Activated T-cell treated with anti-CD3 and anti-CD28 coated beads, Interleukin-2, amount 50 U/mL, for 24 hours (primary cell): ENCODE measurements around the gene PTPN22.
"Not testable (repeated sequence)": the region's sequence is repeated elsewhere in the genome, so short reads cannot be mapped to it uniquely, and the experiment has no call there.

Experiments
- DNase-seq: peaks from one replicate; pipeline ENCODE4 v3.0.0-alpha.2; 2020
- H3K27ac Mint-ChIP-seq: 2 replicates; pipeline ENCODE4 v1.8.0; 2020; ENCODE audit warnings: mild to moderate bottlenecking, mixed read lengths
- H3K27me3 Mint-ChIP-seq: 2 replicates; pipeline ENCODE4 v1.8.0; 2020; ENCODE audit warnings: mixed read lengths
- H3K36me3 Mint-ChIP-seq: 2 replicates; pipeline ENCODE4 v1.8.0; 2020; ENCODE audit warnings: low read depth, mixed read lengths
- H3K4me1 Mint-ChIP-seq: 2 replicates; pipeline ENCODE4 v1.8.0; 2020; ENCODE audit warnings: low read depth, mixed read lengths
- H3K4me3 Mint-ChIP-seq: 2 replicates; pipeline ENCODE4 v1.8.0; 2020; ENCODE audit warnings: mild to moderate bottlenecking, moderate library complexity, mixed read lengths
- H3K9me3 Mint-ChIP-seq: 2 replicates; pipeline ENCODE4 v1.8.0; 2020; ENCODE audit warnings: mixed read lengths

Gene PTPN22

DNA sequence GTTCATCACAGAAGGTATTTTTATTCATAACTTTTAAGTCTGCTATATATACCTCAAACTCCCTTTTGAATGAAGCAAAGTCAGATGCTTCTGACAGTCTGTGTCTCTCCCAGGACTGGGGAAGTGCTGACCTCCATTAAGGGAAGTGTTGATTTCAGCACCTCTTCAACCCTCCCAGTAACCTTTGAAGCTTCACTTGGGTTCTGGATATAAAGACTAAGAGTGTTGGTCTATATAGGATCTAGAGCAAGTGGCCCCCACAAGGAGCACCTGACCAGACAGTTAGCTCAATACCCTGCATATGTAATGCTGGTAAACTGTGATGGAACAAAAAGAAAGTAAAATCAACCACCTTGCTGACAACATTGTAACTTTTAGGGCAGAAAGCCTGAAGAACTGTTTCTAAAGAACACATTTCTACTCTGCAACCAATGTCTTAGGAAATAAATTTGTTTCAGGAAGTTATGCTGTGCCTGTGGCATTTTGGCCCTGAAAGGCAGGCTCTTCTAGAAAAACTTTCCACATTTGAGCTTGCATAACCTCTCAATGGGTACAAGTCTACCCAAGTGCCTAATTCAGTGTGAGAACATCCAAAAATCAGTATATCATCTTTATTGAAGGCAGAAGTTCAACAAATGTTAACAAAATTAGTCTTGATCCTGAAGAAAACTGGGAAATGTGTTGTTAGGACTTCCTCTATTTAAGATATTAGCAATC lies 865 bp upstream of the PTPN22 start:
- DNase-seq: no peak
- Mint-ChIP-seq H3K27ac (peak overlapping the region; percentile 96), H3K27me3 (no peaks in the 10 kb centered on the region), H3K9me3 (no peaks in the 10 kb centered on the region), H3K4me1 (peaks cover 77% of the 10 kb centered on the region), H3K4me3 (peak overlapping the region; percentile 82), H3K36me3 (peaks cover 34% of the 10 kb centered on the region)

GRCh38 chr1:113870778-113871177 lies 734 bp downstream of the PTPN22 start:
- peaks cover 76% of the 10 kb centered on the region for H3K4me1 Mint-ChIP-seq
- no peaks in the 10 kb centered on the region for H3K9me3 Mint-ChIP-seq
- peak overlapping the region; percentile 96 for H3K27ac Mint-ChIP-seq
- DNase-seq: no peak
- H3K4me3 Mint-ChIP-seq: peak overlapping the region; percentile 82
- H3K27me3 Mint-ChIP-seq: no peaks in the 10 kb centered on the region
- H3K36me3 Mint-ChIP-seq: peaks cover 46% of the 10 kb centered on the region

DNA sequence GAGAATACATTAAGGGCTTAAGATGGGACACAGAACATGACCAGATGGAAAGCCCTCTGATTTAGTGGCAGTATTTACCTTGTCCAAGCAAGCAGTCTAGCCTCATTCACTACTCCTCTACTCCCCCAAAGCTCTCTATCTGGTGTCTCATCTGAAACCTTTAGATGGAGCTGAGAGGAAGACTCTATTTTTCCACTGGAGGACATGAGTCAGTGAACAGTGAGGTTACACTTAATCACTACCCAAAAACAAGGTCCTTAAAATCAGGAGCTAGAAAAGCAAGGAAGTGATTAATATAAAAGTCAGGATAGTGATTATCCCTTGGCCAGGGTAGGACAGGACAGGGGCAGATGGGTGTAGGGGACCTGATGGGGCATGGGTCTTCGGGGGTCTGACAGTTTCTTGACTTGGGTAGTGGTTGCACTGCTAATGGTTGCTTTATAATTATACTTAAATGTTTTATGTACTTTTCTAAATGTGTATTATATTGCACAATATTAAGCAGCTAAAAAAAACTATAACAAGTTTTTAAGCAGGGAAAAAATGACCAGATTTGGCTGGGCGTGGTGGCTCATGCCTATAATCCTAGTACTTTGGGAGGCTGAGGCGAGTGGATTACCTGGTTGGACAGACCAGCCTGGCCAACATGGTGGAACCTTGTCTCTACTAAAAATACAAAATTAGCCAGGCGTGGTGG lies 3.0 kb downstream of the PTPN22 start:
- H3K36me3 Mint-ChIP-seq: peaks cover 67% of the 10 kb centered on the region
- H3K4me1 Mint-ChIP-seq: peaks cover 66% of the 10 kb centered on the region
- peak; percentile 52 for DNase-seq
- peak overlapping the region; percentile 96 for H3K27ac Mint-ChIP-seq
- H3K9me3 Mint-ChIP-seq: no peaks in the 10 kb centered on the region
- H3K27me3 Mint-ChIP-seq: no peaks in the 10 kb centered on the region
- peak overlapping the region; percentile 82 for H3K4me3 Mint-ChIP-seq

DNA sequence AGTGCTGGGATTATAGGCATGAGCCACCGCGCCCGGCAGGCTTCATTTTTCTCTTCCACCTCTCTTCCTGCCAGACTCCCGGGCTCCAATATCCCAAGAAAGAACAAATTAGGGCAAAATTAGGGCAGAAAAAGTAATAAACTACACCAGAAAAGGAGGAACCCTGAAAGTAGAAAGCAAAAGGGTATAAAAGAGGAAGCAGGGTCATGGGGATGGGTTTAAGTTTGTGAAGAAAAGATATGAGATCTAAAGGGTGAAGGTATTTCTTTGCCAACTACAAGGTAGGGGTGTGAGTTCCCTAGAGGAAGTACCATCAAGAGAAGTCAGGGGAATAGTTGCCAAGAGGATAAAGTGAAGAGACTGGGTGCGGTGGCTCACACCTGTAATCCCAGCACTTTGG lies 9.9 kb downstream of the PTPN22 start:
- no peaks in the 10 kb centered on the region for H3K27me3 Mint-ChIP-seq
- no peak overlapping the region for H3K4me3 Mint-ChIP-seq
- H3K27ac Mint-ChIP-seq: peak overlapping the region; percentile 23

GRCh38 chr1:113860891-113861290 lies 10.6 kb downstream of the PTPN22 start:
- H3K27me3 Mint-ChIP-seq: no peaks in the 10 kb centered on the region
- peaks cover 49% of the 10 kb centered on the region for H3K4me1 Mint-ChIP-seq
- no peak overlapping the region for H3K4me3 Mint-ChIP-seq
- DNase-seq: no peak
- H3K36me3 Mint-ChIP-seq: peaks cover 84% of the 10 kb centered on the region
- H3K27ac Mint-ChIP-seq: peak overlapping the region; percentile 82
- no peaks in the 10 kb centered on the region for H3K9me3 Mint-ChIP-seq

More for the DNA sequence above, 9.9 kb downstream of the PTPN22 start:
- no peak for DNase-seq
- Mint-ChIP-seq H3K4me1 (peaks cover 50% of the 10 kb centered on the region), H3K36me3 (peaks cover 81% of the 10 kb centered on the region), H3K9me3 (no peaks in the 10 kb centered on the region)

DNA sequence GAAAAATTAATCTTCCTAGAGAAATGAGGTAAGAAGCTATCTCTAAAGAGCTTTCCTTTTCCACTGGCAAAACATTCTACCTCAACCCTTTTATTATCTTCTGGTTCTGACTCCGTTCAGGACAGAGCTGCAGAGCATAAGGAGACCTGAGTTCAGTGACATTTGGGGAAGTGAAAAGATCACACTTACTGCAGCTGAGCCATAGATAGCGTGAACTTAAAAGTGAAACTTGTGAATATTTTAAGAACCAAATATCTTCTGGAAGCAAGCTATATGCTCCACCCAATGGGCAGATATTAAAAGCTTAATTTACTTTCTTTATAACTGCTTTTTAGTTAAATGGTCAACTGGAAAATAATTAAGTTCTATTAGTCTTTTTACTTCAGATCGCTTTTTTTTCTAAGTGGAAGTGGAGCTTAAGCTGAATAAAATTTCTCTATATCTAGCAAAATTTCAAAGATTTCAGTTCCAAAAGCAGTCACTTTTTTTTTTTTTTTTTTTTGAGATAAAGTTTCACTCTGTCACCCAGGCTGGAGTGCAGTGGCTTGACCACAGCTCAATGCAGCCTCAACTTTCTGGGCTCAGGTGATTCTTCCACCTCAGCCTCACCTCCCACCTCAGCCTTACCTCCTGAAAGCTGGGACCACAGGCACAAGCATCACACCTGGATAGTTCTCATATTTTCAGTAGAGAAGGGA lies 11.9 kb downstream of the PTPN22 start:
- no peak for DNase-seq
- Mint-ChIP-seq H3K27me3 (no peaks in the 10 kb centered on the region), H3K36me3 (peaks cover 84% of the 10 kb centered on the region), H3K9me3 (no peaks in the 10 kb centered on the region), H3K27ac (peak overlapping the region; percentile 82), H3K4me1 (peaks cover 43% of the 10 kb centered on the region), H3K4me3 (peak overlapping the region; percentile 32)

DNA sequence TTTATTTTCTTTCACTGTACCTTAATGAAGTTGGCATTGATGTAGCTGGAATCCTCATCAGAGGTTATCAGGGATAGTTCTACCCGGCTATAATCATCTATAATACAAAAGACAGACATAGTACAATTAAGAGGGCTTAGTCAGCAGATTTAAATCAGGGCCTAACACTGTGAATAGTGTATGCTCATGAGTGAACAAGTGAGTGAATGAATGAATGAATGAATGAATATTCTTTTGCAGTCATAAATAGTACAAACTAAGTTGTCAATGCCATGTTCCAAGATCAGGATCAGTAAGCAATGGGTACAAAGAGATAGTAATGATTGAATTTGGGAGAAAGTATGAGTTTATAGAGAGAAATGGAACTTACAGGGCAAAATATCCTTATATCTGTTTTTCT lies 12.5 kb downstream of the PTPN22 start:
- DNase-seq: no peak
- Mint-ChIP-seq H3K4me1 (peaks cover 49% of the 10 kb centered on the region), H3K27ac (peak overlapping the region; percentile 13), H3K9me3 (no peaks in the 10 kb centered on the region), H3K36me3 (peaks cover 84% of the 10 kb centered on the region), H3K27me3 (no peaks in the 10 kb centered on the region), H3K4me3 (no peak overlapping the region)

DNA sequence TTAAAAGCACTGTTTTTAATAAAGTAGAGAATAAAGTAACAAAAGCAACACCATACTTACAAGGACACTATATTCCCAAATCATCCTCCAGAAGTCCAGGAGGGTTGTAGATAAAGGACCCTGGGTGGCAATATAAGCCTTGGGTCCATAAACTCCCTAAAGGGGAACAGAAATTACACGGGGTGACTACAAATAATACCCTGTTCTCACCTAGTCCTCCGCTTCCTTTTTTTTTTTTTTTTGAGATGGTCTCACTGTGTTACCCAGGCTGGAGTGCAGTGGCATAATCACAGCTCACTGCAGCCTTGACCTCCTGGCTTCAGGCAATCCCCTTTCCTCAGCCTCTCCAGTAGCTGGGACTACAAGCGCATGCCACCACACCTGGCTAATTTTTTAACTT lies 13.1 kb downstream of the PTPN22 start:
- peaks cover 46% of the 10 kb centered on the region for H3K4me1 Mint-ChIP-seq
- H3K36me3 Mint-ChIP-seq: peaks cover 83% of the 10 kb centered on the region
- H3K27me3 Mint-ChIP-seq: no peaks in the 10 kb centered on the region
- DNase-seq: no peak
- peak overlapping the region; percentile 22 for H3K27ac Mint-ChIP-seq
- no peak overlapping the region for H3K4me3 Mint-ChIP-seq
- H3K9me3 Mint-ChIP-seq: no peaks in the 10 kb centered on the region

DNA sequence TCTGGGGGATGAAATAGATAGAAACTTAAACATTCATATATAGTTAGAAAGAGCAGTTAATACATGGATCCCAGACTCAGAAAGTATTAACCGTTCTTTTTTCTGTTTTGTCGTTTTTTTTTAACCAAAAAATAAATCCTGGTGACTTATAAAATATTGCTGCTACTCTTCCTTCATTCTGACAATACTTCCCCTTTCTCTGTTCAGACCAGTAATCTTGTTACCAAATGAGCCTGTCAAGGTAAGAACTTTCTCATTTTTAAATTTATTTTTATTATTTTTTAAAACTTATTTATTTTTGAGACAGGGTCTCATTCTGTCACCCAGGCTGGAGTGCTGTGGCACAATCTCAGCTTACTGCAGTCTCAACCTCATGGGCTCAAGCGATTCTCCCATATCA lies 13.7 kb downstream of the PTPN22 start:
- Mint-ChIP-seq H3K27ac (peak overlapping the region; percentile 55), H3K9me3 (no peaks in the 10 kb centered on the region), H3K4me3 (no peak overlapping the region), H3K4me1 (peaks cover 41% of the 10 kb centered on the region), H3K27me3 (no peaks in the 10 kb centered on the region), H3K36me3 (peaks cover 80% of the 10 kb centered on the region)
- DNase-seq: no peak

DNA sequence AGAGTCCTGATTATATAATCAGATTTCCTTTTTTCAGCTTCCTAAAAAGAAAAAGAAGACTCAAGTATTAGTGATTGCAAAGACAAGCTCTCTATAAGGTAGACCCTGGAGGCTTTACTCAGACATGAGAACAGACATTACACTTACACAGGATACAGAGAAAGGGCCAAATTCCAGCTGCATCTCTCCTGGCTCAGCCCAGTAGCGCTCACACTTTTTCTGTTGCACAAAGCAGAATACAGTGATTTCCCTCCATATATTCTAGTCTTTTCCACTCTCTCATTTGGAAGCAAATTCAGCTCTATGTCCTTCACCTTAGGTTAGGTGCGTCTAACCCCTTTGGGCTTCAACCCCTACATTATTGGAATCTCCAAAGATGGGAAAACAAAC lies 15.1 kb downstream of the PTPN22 start:
- H3K4me3 Mint-ChIP-seq: no peak overlapping the region
- no peak for DNase-seq
- peaks cover 38% of the 10 kb centered on the region for H3K4me1 Mint-ChIP-seq
- H3K9me3 Mint-ChIP-seq: no peaks in the 10 kb centered on the region
- no peaks in the 10 kb centered on the region for H3K27me3 Mint-ChIP-seq
- no peak overlapping the region for H3K27ac Mint-ChIP-seq
- peaks cover 83% of the 10 kb centered on the region for H3K36me3 Mint-ChIP-seq

DNA sequence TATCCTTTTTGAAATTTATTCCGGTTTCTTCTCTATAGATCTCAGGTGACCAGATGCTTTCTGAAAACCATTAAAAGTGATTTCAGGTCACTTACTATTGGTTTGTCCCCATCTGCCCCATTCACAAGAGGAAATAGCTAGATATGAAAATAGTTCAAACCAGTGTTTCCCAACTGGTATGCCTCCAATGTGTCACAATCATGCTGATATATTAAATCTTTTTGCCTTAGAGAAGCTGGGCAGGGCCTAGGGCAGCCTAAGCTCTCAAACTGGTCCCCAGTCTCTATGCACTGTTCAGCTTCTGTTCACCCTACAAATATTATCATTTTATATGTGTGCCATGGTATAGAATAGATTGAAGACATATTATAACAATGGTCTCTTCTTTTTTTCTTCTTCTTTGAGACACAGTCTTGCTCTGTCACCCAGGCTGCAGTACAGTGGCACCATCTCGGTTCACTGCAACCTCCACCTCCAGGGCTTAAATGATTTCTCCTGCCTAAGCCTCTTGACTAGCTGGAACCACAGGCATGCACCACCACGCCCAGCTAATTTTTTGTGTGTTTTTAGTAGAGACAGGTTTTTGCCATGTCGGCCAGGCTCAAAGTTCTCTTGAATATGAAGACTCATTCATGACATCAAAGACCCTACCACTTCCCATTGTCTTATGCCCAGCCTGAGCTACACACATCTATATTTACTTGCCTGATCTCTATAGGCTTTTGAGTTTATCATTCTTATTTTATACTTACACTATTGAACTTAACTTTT lies 15.7 kb downstream of the PTPN22 start:
- H3K4me1 Mint-ChIP-seq: peaks cover 35% of the 10 kb centered on the region
- H3K4me3 Mint-ChIP-seq: no peak overlapping the region
- DNase-seq: no peak
- no peaks in the 10 kb centered on the region for H3K9me3 Mint-ChIP-seq
- H3K27me3 Mint-ChIP-seq: no peaks in the 10 kb centered on the region
- peak overlapping the region; percentile 31 for H3K27ac Mint-ChIP-seq
- H3K36me3 Mint-ChIP-seq: peaks cover 86% of the 10 kb centered on the region

- Mint-ChIP-seq H3K27me3 (no peaks in the 10 kb centered on the region), H3K27ac (peak overlapping the region; percentile 86), H3K4me1 (peaks cover 31% of the 10 kb centered on the region), H3K9me3 (no peaks in the 10 kb centered on the region), H3K4me3 (no peak overlapping the region), H3K36me3 (peaks cover 85% of the 10 kb centered on the region)
- DNase-seq: no peak
Measured at GRCh38 chr1:113854234-113854633, 17.3 kb downstream of the PTPN22 start.

DNA sequence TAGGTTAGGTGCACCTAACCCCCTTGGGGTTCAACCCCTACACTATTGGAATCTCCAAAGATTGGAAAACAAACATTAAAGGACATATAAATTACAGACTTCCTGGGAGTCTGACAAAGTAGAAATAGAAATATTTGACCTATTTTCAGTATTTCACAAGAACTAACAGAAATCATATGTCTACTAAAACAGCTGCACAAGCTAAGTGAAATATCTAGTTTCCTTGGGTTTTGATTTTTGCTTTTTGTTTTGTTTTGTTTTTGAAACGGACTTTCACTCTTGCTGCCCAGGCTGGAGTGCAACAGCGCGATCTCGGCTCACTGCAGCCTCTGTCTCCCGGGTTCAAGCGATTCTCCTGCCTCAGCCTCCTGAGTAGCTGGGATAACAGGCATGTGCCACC lies 18.8 kb downstream of the PTPN22 start:
- not testable (repeated sequence) for H3K27me3 Mint-ChIP-seq, DNase-seq, H3K9me3 Mint-ChIP-seq, H3K4me3 Mint-ChIP-seq
- Mint-ChIP-seq H3K4me1 (peaks cover 27% of the 10 kb centered on the region), H3K36me3 (peaks cover 88% of the 10 kb centered on the region), H3K27ac (peak overlapping the region; percentile 61)

DNA sequence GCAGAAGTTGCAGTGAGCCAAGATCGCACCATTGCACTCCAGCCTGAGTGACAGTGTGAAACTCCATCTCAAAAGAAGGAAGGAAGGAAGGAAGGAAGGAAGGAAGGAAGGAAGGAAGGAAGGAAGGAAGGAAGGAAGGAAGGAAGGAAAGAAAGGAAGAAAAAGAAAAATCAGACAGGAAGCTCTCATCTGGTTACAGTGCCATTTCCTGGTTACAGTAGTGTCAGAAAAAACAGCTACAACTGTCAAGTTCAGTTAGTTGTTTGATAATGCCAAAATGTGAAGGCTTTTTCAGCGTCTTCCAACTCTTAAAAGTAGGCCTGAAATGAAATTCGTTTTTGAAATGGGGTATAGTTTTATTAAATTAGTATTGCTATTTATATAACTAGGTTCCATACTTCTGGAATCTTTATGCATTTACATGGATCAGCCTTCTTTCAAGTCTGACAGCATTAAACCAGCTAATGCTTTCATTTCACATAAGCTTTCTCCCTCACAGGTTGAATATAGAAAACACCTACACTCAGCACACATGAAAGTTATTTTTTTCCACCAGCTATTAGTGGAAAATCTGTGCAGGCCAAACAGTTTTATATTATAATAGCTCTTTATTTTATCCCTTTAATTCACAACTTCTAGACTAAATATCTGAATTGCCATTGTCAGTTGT lies 21.2 kb downstream of the PTPN22 start:
- peak overlapping the region; percentile 88 for H3K27ac Mint-ChIP-seq
- H3K27me3 Mint-ChIP-seq: no peaks in the 10 kb centered on the region
- no peak for DNase-seq
- no peak overlapping the region for H3K4me3 Mint-ChIP-seq
- peaks cover 88% of the 10 kb centered on the region for H3K36me3 Mint-ChIP-seq
- no peaks in the 10 kb centered on the region for H3K9me3 Mint-ChIP-seq
- H3K4me1 Mint-ChIP-seq: peaks cover 27% of the 10 kb centered on the region
